22Rv1 (cell line): ENCODE measurements around the gene RETN.

ENCODE experiments used
- H3K27ac ChIP-seq: fragments of 450-650 bp; 2 replicates; pipeline ENCODE4 v1.5.1; 2017
- ZFX ChIP-seq: fragments of 450-650 bp; IDR thresholded peaks from 2 replicates; pipeline ENCODE4 v1.6.1; 2017; ENCODE audit warnings: antibody characterized with exemption, borderline replicate concordance
- TF ChIP-seq, protein P1 (sequence below): fragments of 450-650 bp; IDR thresholded peaks from 2 replicates; pipeline ENCODE4 v1.5.1; 2017; ENCODE audit warnings: mild to moderate bottlenecking

Gene RETN, protein sequence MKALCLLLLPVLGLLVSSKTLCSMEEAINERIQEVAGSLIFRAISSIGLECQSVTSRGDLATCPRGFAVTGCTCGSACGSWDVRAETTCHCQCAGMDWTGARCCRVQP

GRCh38 chr19:7668842-7669241, at the start of gene RETN:
TSS of gene RETN (plus strand) at chr19:7669049. CDS start at chr19:7669327, 278 bp downstream.
- TF ChIP-seq, protein P1, sequence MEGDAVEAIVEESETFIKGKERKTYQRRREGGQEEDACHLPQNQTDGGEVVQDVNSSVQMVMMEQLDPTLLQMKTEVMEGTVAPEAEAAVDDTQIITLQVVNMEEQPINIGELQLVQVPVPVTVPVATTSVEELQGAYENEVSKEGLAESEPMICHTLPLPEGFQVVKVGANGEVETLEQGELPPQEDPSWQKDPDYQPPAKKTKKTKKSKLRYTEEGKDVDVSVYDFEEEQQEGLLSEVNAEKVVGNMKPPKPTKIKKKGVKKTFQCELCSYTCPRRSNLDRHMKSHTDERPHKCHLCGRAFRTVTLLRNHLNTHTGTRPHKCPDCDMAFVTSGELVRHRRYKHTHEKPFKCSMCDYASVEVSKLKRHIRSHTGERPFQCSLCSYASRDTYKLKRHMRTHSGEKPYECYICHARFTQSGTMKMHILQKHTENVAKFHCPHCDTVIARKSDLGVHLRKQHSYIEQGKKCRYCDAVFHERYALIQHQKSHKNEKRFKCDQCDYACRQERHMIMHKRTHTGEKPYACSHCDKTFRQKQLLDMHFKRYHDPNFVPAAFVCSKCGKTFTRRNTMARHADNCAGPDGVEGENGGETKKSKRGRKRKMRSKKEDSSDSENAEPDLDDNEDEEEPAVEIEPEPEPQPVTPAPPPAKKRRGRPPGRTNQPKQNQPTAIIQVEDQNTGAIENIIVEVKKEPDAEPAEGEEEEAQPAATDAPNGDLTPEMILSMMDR = no peak
- no peak for TF ChIP-seq ZFX
- H3K27ac ChIP-seq = no peak within 1 kb of the TSS

DNA sequence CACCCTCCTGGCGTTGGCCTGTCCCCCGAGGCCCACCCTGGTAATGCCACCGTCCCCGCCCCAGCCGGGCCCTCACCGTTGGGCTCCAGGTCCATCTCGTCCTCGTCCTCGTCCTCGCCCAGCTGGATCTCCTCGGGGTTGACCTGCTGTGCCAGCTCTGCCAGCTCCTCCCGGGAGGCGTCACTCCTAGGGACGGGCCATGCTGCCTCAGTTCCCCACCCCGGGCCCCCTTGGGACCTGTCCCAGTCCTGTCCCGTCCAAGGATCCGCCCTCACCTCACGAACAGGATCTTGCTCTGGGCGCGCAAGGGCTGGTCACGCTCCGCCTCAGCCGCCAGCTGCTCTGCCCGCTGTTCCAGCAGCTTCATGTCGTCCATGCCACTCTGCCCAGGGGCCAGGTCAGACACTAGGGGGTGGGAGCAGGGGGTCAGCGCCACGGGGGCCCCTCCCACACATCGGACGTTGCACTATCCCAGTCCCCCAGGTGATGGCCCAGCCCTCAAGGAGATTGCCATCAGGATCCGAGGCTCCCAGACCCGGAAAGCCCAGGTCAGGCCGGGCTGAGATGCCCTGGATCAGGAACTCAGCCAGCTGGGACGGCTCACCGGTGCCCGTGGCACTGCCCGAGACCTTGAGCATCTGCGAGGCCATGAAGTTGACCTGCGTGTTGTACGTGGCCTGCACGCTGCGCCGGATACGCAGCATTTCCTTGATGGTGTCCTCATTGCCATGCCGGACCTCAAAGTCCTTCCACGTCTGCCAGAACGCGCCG, 49.0 kb upstream of the RETN start:
- TF ChIP-seq, protein P1 = no peak
- TF ChIP-seq ZFX = no peak
- H3K27ac ChIP-seq = peak overlapping the region; percentile 100

DNA sequence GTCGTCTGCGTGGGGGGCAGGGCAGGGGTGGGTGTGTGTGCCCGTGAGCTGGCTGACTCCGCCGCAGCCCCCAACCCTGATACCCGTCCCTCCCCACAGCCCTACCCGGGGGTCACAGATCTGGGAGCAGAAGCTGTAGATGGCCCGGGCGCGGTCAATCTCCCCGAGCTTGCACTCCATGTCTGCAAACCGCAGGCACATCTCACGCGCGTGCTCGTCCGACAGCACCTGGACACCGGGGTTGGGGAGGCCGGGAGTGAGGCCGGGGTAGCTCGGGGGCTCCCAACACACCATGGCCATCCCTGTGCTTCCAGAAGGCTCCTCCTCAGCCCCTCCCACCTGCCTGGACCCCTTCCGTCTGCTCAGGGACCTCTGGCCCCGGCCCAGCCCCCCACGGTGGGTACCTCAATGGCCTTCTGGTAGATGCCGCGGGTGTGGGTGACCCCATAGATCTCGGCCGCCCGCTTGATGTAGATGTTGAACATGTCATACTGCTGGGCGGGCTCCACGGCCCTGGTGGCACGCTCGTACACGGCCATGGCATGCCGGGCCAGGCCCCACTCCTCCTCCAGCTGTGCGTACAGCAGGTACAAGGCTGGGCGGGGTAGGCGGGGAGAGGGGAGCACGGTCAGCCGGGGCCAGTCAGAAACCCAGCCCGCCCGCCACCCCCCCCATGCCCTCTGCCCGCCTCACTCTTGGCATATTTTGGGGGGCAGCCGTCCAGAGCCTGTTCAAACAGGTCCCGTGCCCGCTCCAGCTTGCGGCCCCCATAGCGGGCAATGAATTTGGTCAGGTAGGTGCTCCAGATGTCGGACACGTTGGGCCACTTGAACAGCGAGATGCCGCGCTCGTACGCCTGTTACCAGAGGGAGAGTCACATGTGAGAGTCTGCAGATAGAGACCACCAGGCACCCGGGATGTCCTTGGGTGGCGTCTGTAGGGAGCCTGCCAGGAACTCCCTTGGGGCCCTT, 48.1 kb upstream of the RETN start:
- TF ChIP-seq, protein P1 = no peak
- TF ChIP-seq ZFX = no peak
- peak overlapping the region; percentile 100 for H3K27ac ChIP-seq

DNA sequence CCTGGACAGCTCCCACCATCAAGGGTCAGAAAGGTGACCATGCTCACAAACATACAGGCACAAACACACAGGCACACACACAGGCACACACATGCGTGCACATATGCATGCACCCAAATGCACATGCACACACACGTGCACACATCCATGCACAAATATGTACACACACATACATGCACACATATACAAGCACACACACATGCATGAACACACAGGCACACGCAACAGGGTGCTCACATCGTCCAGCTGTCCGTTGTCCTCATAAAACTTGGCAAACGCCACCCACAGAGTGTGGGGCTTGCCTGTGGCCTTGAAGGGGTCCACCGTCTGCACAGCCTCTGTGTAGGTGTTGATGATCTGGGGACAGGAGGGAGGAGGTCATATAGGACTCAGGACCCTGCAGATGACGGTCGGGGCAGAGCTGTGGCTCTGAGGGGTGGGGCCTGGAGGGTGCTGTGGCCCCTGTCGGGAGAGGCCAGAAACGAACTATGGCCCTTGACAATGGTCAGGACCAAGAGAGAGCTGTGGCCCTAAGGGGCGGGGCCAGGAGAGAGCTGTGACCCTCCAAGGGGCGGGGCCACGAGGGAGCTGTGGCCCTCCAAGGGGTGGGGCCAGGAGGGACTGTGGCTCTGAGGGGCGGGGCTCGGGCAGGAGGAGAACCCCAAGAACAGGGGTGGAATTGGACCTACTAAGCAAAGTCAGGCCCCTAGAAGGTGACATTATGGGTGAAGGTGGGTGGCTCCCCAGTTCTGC, 45.7 kb upstream of the RETN start:
- no peak for TF ChIP-seq ZFX
- TF ChIP-seq, protein P1 = no peak
- H3K27ac ChIP-seq = 0 out of 2 replicates have a peak overlapping the region, but pooled peaks have one; percentile 100

DNA sequence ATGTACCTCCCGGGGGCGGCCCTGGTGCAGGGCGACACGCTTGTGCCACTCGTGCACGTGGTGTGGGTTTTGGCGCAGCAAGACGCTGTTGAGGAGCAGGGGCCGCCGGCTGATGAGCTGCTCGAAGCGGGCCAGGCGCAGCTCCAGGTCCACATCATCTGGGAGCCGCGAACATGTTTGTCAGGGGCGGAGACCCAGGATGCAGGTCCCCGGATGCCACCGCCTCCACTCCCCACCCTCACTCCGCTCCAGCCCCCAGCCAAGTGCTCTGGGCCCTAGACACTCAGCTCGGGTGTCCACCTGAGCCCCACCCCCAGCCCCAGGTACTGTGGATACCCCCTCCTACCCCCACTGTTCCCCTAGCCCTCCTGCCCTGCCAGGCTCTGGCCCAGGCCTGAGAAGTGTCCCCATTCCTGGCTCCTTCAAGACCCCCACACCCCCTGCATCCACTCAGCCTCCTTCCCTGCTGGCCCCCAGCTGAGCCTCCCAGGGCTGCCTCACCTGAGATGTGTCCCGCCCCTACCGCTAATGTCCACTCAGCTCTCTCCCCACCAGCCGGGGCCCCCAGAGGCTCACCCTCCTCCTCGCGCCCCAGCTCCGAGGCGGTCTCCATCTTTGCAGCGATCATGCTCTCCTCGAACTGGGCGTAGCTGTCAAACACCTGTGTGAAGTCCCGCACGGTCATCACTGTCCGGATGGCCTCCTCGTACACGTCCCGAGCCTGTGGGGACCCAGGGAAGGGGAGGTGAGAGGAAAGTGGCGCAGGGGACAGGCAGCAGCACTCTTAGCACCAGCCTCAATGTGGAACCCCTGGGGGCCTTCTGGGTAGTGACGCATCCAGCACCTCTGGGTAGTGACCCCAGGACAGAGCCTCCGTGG, 44.9 kb upstream of the RETN start:
- H3K27ac ChIP-seq = no peak overlapping the region

GRCh38 chr19:7624810-7625209, 44.0 kb upstream of the RETN start:
- TF ChIP-seq ZFX = no peak
- TF ChIP-seq, protein P1 = no peak
- H3K27ac ChIP-seq = no peak overlapping the region

More for the DNA sequence above, 44.9 kb upstream of the RETN start:
- TF ChIP-seq, protein P1 = no peak
- TF ChIP-seq ZFX = no peak
